CD4-positive, alpha-beta T cell treated with Interleukin-6 at 100 ng/mL for 8 hours (primary cell): Measurements from ENCODE around the gene FES.
A peak's percentile ranks its signal among the peaks of the same experiment; 100 is the strongest.

Source experiments
- DNase-seq: peaks from one replicate; pipeline ENCODE4 v3.0.0-alpha.2; 2020; ENCODE audit warnings: mixed read lengths, low spot score

Gene FES

GRCh38 chr15:90930861-90931574 is 46.7 kb downstream of the FES start:
- DNase-seq, result no peak

DNA sequence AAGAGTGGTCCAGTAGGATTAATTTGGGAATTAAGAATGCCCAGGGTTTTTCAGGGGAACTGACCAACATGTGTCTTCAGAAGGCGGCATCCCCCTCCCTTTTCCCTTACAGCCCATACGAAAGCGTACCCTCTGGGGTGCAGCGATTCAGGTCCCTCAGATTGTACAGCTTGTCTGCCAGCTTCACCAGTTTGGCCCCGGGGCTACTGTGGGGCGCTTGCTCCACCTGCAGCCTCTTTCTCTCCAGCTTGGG is 47.2 kb downstream of the FES start:
- DNase-seq, result no peak

GRCh38 chr15:90931828-90932659 is 47.7 kb downstream of the FES start, which contains the start of gene HDDC3:
Gene HDDC3 (minus strand): TSS chr15:90932549. CDS start chr15:90932540, 9 bp downstream.
- DNase-seq, result peak; percentile 86

DNA sequence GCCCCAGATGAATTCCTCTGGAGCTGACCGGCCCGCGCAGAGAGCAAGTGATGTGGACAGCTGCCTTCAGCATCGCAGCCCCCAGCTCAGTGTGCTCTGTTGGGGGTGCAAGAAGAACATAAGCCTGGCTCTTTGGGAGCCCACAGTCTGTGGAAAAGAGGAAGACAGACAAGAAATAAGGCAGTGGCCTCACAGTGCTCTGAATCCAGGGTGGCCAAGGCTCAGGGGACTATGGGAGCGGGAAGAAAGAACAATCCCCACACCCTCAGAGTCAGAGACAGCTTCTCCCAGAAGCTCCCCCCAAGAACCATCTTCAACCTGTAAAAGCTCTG is 48.3 kb downstream of the FES start:
- DNase-seq, result no peak

GRCh38 chr15:90933301-90933700 is 49.0 kb downstream of the FES start:
- no peak for DNase-seq

- DNase-seq, result peak; percentile 86
These were observed 50.1 kb downstream of the FES start for GRCh38 chr15:90934256-90934948.

DNA sequence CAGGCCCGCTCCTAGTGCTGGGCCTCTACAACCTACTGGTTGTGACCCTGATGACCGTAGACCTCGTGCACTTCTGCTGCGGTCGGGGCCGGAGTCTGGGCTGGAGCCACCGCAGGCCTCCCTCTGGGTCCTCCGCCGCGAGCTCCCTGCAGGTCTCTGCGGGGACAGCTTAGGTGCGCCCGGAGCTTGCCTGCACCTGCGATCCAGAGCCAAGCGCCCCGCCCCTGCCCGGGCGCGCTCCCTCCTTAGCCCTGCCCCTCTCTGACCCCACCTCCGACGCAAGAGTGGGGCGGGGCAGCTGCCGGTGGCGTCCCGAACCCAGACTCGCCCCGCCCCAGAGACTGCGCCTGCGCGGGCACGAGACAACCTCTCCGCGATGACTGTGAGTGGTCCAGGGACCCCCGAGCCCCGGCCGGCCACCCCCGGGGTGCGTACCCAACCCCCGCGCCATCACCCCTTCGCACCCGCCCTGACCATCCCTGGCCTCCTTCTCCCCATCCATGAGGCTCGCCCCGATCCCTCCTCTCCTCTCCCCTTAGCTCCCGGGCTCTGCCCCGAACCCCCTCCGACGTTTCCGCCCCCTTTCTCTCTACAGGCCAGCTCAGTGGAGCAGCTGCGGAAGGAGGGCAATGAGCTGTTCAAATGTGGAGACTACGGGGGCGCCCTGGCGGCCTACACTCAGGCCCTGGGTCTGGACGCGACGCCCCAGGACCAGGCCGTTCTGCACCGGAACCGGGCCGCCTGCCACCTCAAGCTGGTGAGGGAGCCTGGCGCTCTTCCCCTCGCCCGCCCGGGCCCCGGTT is 50.8 kb downstream of the FES start, which contains the start of gene UNC45A:
Gene UNC45A, plus strand, starts transcription at position 337 of the 803 bp plus-strand sequence. Its CDS starts 40 bp downstream, at position 377.
- peak; percentile 96 for DNase-seq

DNA sequence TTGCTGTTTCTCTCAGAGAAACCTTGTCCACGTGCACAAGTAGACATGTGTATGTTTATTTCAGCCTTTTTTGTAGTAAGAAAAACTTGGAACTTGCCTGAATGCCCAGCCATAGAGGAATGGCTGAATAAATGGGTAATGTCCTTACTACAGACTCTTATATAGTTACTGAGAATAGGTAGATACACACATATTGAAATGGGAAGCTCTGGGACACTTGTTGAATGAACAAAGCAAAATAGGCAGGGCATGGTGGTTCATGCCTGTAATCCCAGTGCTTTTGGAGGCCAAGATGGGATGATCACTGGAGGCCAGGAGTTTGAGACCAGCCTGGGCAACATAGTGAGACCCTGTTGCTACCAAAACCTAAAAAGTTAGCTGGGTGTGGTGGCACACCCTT is 52.5 kb downstream of the FES start:
- no peak for DNase-seq

DNA sequence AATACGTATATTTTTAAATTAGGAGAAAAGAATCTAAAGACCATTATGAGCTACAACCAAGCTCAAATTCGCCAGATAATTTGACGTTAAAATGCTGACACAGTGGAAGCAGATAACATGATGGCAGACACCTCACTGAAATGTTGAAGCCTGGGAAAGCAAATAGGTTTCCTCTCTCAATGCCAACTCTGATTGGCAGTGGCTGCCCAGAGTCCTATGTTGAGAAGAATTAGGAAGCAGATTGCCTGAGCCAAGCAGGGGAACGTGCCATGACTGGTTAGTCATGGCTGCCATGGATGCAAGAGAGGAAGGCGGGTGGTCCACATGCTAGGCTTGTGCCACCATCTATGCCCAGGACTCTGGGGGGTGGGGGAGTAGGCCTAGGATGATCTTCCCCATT is 54.0 kb downstream of the FES start:
- DNase-seq, result no peak

- DNase-seq, result no peak
These were observed 55.5 kb downstream of the FES start for GRCh38 chr15:90939756-90940155.

GRCh38 chr15:90941038-90941437 is 56.7 kb downstream of the FES start:
- no peak for DNase-seq

DNA sequence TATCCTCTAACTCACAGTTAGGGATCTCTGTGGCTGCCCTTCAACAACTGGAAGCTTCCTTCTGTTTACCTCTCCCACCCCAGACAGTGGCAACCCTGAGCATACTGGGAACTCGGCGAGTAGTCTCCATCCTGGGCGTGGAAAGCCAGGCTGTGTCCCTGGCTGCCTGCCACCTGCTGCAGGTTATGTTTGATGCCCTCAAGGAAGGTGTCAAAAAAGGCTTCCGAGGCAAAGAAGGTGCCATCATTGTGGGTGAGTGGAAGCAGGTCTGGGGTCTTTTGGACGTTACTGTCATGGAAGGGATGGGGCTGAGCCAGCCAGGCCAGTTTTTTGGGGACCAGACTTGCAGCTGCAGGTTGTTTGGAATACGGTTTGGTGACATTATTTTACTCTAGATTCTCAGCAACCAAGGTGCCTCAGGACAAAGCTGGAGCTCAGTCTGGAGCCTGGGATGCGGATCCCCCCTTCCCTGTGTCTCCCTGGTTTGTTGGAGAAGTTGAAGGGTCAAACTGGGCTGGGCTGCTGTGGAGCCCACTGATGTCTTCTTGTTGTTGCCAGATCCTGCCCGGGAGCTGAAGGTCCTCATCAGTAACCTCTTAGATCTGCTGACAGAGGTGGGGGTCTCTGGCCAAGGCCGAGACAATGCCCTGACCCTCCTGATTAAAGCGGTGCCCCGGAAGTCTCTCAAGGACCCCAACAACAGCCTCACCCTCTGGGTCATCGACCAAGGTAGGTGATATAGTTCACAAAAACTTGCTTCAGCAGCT is 58.2 kb downstream of the FES start:
- no peak for DNase-seq

- DNase-seq, result no peak
These were observed 60.8 kb downstream of the FES start for GRCh38 chr15:90945091-90945490.
